ENCODE data around the gene COX11.

Gene COX11, protein sequence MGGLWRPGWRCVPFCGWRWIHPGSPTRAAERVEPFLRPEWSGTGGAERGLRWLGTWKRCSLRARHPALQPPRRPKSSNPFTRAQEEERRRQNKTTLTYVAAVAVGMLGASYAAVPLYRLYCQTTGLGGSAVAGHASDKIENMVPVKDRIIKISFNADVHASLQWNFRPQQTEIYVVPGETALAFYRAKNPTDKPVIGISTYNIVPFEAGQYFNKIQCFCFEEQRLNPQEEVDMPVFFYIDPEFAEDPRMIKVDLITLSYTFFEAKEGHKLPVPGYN

DNA sequence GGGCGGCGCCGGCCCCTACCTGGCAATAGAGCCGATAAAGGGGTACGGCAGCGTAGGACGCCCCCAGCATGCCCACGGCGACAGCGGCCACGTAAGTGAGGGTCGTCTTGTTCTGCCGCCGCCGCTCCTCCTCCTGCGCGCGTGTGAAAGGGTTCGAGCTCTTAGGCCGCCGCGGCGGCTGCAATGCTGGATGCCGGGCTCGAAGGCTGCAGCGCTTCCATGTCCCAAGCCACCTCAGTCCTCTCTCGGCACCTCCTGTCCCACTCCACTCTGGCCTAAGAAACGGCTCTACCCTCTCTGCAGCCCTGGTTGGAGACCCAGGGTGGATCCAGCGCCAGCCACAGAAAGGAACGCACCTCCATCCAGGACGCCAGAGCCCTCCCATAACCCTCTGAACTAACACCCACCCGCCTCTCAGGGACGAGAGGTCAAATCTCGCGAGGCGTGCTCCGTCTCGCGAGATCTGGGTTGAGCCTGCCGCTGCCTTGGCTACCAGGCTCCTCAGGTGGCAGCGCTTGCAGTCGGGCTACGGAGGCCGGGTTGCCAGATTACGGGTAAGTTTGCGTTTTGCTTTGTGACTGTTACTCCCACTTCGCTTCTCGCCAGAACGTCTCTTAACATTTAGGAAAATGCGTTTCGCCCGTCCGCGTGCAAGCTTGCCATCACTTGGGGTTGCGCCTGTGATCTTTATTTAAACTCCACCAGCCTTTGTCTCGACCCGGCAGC, at the start of gene COX11, which contains the start of gene STXBP4:
COX11 (minus strand) TSS at position 393 of the 726 bp plus-strand sequence; CDS start at position 385, 8 bp downstream.
STXBP4 (plus strand) TSS at position 504 of the 726 bp plus-strand sequence. CDS start 17,455 bp downstream, outside the sequence.
- in situ Hi-C loops (cut with HindIII; ENCODE audit: low sequenced_read_pairs): no loop called here

GRCh38 chr17:55005520-55005919, 37.1 kb upstream of the COX11 start:
- in situ Hi-C loops (cut with HindIII; ENCODE audit: low sequenced_read_pairs): no loop called here

- in situ Hi-C loops (cut with HindIII; ENCODE audit: low sequenced_read_pairs): no loop called here
Measured at GRCh38 chr17:55004484-55004883, 36.0 kb upstream of the COX11 start.

GRCh38 chr17:55002458-55002857, 34.0 kb upstream of the COX11 start:
- in situ Hi-C loops (cut with HindIII; ENCODE audit: low sequenced_read_pairs): no loop called here

GRCh38 chr17:54996441-54996840, 28.0 kb upstream of the COX11 start:
- in situ Hi-C loops (cut with HindIII; ENCODE audit: low sequenced_read_pairs): no loop called here

DNA sequence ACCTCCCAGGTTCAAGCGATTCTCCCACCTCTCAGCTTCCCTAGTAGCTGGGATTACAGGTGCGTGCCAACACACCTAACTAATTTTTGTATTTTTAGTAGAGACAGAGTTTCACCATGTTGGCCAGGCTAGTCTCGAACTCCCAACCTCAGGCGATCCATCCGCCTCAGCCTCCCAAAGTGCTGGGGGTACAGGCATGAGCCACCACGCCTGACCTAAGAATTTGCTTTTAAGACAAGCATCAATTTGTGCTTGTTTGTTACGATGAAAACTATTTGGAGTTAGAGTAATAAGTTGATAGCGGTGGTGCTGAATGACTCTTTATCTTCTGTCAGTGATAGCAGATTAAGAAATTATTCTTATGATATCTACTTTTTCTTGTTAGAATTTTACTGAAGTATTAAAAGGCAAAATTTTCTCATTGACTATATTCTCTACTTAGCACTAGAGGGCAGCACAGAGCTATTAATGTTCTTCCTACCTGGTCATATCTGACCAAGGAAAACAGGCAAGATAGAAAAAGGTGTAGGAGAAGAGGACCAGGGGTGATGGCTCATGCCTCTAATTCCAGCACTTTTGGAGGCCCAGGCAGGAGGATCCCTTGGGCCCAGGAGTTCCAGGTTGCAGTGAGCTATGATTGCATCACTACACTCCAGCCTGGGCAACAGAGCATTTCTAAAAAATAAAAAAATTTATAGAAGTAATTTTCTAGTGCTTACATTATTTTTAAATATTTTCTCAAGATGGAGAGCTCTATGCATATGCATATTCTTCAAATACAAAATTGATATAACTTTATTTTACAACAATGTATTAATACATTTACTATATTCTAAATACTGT, 24.6 kb upstream of the COX11 start:
- in situ Hi-C loops (cut with HindIII; ENCODE audit: low sequenced_read_pairs): no loop called here

DNA sequence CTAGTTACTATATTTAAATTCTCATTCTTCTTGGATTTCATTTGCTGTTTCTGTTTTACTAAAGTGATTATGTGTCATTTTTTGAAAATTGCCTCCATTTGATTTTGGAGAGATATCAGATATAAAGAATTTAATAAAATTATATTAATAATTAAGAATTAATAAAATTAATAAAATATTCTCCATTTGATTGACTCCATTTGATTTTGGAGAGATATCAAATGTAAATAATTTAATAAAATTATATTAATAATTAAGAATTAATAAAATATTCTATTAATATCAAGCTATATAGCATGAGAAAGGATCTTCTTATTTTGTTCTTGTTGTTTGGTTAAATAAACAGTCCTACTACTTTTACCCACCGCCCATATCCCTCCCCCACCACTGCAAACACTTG, 23.1 kb upstream of the COX11 start:
- in situ Hi-C loops (cut with HindIII; ENCODE audit: low sequenced_read_pairs): no loop called here

- in situ Hi-C loops (cut with HindIII; ENCODE audit: low sequenced_read_pairs): no loop called here
Measured at GRCh38 chr17:54990118-54990517, 21.7 kb upstream of the COX11 start.

GRCh38 chr17:54985476-54985875, 17.0 kb upstream of the COX11 start:
- in situ Hi-C loops (cut with HindIII; ENCODE audit: low sequenced_read_pairs): no loop called here

DNA sequence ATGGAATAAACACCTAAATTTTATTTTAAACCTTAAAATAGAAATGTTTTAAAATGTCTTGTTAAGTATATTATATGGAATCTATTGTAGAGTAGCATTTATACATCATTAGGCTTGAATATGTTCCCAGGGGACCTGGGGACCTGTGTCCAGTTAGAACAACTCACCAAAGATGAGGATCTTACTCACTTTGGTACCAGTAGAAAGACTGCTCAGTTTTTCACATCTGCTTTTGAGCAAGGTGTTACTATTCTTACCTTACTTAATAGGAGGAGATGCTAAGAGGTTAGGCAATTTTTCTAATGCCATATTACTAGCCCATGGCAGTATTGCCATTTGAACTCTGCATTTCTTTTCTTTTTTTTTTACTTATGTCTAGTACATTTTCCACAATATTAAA, 14.8 kb upstream of the COX11 start:
- in situ Hi-C loops (cut with HindIII; ENCODE audit: low sequenced_read_pairs): no loop called here

GRCh38 chr17:54982399-54982798, 13.9 kb upstream of the COX11 start:
- in situ Hi-C loops (cut with HindIII; ENCODE audit: low sequenced_read_pairs): no loop called here

DNA sequence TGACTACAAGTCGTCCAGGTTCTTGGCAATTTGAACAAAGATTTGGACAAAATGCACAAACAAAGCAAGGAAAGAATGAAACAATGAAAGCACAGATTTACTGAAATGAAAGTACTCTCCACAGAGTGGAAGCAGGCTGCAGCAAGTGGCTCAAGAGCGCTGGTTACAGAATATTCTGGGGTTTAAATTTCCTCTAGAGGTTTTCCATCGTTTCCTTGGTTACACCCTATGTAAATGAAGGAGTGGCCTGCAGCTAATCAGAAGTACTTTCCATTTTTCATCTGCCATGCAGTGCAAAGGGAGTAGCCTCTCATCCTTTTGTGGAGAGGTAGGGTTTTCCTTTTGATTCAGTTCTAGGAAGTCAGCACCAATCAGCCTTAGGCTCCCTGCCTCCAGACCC, 11.9 kb upstream of the COX11 start:
- in situ Hi-C loops (cut with HindIII; ENCODE audit: low sequenced_read_pairs): no loop called here

DNA sequence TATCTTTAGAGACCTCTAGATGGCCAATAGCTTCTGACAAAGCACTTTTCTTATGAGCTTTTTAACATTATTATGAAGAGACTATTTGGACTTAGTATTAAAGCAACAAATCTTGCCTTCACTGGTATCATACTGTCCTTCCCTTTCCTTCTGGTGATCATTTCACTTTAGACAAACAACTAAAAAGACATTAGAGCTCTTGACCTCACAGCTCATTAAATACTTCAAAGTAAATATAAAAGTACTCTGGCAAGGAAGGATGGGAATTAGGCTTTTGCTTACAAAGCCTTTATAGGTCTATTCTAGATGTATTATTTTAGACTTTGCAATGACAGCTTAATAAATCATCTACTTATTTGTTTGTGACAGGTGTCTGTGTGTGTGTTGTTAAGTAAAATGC, 11.2 kb upstream of the COX11 start:
- in situ Hi-C loops (cut with HindIII; ENCODE audit: low sequenced_read_pairs): no loop called here

GRCh38 chr17:54977744-54978143, 9.3 kb upstream of the COX11 start:
- in situ Hi-C loops (cut with HindIII; ENCODE audit: low sequenced_read_pairs): no loop called here

GRCh38 chr17:54976316-54976715, 7.9 kb upstream of the COX11 start:
- in situ Hi-C loops (cut with HindIII; ENCODE audit: low sequenced_read_pairs): no loop called here

DNA sequence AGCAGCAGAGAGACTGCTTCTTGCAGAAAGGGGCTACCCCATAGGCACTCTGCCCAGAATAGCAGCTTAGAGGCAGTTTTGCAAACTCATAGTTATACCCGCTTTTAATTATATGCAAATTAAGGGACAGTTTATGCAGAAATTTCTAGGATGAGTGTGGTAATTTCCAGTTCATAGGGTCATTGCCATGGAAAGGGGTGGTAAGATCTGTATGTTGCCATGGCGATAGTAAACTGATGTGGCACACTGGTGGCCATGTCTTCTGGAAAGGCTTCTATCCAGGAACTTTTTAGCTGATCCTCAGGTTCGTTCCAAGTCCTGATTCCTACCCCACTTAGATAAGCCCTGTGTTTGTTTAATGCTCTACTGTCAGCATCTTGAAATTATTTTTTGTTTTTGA, 6.3 kb upstream of the COX11 start:
- in situ Hi-C loops (cut with HindIII; ENCODE audit: low sequenced_read_pairs): no loop called here

DNA sequence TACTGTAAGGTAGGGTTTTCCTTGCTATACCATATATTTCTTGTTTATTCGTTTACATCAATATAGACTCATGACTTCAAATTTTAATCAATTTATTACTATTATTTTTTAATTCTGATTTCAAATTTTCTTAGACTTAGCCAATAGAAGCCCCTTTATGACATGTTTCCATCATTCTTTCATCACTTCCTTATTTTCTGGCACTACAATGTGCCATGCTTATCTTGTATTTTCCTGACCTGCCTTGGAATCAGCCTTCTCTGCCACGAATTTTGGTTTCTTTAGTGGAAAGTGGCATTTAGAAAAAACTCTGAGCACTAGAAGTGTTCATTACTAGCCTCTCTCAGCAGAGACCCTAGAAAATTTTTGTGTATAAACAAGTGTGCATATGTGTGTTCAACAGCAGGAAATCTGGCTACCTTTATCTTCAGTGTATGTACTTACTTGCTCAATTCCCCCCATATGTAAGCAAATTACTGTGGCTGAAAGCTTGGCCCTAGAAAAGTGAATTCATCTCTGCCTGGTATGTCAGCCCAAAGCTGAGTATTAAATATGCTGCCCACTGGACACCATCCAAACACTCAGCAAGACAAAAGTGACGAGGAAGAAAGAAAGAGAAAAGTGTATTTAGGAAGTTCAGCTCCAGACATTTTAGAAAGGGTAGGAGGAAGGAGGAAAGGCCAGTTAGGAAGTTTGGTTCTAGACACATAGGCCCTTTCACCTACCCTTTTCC, 4.1 kb upstream of the COX11 start:
- in situ Hi-C loops (cut with HindIII; ENCODE audit: low sequenced_read_pairs): no loop called here

- in situ Hi-C loops (cut with HindIII; ENCODE audit: low sequenced_read_pairs): no loop called here
Measured at GRCh38 chr17:54971901-54972300, 3.4 kb upstream of the COX11 start.

- in situ Hi-C loops (cut with HindIII; ENCODE audit: low sequenced_read_pairs): no loop called here
Measured at GRCh38 chr17:54971147-54971546, 2.7 kb upstream of the COX11 start.

DNA sequence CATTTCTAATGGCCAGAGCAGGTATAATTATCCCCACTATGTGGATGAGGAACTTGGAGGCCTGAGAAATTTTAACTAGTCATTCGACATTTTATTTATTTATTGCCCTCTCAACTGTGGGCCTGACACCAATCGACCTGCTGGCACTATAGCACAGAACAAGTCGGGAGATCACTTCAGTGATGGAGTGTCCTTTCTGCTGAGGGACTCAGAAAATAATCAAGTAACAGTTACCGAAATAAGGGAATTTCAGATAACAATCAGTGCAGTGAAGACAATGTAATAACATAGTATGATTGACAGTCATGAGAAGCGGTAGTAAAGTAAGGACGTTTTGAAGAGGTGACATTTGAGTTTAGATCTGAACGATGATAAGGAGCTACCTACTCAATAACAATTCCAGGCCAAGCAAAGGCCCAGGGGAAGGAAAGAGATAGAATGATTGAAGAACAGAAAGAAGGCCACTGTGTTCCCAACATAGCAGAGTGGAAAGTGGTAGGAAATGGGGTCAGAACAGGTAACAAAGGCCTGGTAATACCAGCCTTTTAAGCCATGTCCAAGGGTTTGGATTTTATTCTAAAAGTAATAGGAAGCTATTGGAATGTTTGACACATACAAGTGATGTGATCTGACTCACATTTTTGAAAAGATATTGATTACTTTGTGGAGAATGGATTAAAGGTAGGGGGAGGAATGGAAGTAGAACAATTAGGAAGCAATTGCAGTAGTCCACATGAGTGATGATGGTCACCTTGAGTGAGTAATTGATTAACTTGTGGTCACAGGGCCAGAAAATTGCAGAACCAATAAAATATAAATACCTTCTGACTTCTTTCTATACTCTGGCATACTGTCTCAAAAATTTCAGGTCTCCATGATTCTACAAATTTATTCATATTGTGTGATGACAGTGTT, 1.5 kb upstream of the COX11 start:
- in situ Hi-C loops (cut with HindIII; ENCODE audit: low sequenced_read_pairs): no loop called here
